Measurements from ENCODE around the gene GRIA4.

GRIA4 gene

GRCh38 chr11:105609832-105610781 is at the start of gene GRIA4:
Gene GRIA4 (plus strand): TSS chr11:105610073. CDS start chr11:105610998, 925 bp downstream.
- peak; percentile 26 for DNase-seq

DNA sequence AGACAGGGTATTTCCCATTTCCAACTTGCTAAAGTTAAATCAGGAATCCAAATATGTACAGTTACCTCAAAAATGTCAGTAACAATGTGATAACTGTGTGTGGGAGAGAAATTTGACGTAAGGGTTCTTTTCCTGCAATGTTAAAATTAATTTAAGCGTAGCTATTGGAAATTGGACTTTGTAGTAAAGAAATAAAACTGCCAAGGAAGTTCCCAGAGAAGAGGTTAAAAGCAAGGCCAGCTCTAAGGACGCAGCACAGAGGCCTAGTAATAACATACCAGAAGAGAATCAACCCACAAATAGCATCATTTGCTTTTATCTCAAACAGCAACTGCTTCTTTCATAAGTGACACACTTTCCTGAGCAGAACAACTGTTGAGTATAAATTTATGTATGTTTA is 36.8 kb upstream of the GRIA4 start:
- no peak for DNase-seq

DNA sequence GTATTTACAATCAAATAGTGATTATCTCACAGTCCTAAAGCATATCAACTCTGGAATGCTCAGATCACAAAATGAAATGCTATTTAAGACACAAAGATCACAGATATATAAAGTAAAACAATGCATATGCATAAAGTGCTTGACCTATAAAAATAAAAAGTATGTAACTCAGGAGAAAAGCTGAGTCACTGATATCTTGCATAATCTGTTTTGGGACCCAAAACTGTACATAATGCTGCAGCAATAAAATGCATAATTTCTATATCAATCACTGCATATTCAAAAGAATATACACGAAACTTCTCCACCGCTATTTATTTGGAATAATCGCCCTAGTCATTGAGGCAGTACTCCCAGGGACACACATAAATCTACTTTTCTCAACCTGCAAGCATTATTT is 34.9 kb upstream of the GRIA4 start:
- DNase-seq: no peak

DNA sequence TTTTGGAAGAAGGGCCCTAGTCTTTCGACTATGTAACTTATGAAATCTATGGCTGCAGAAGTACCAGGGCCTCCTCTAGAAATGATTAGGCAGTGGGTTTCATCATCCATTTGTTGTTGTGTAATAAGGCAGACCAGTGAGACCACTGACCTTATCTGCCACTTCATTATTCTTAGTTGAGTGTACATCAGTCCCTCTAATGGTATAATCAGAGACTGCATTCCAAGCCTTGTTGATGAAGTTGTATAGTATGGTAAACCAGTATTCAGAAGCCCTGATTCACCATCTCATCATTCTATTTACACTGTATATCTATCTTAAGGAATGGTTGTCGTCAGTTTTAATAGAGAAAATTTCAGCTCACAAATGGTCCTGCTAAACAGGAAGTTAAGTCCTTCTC is 32.2 kb upstream of the GRIA4 start:
- no peak for DNase-seq

GRCh38 chr11:105579111-105579510 is 30.8 kb upstream of the GRIA4 start:
- DNase-seq: no peak

DNA sequence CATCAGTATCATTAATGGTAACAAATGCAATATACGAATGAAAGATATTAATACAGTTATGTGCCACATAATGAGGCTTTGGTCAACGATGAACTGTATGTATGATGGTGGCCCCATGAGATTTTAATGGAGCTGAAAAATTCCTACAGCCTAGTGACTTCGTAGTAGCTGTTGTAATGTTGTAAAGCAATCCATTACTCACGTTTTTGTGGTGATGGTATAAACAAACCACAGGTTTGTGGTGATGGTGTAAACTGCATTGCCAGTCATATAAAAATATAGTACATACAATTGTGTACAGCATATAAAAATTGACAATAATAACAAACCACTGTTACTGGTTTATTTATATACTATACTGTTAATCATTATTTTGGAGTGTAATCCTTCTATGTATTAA is 27.4 kb upstream of the GRIA4 start:
- no peak for DNase-seq

- no peak for DNase-seq
Measured at GRCh38 chr11:105588001-105588400, 21.9 kb upstream of the GRIA4 start.

DNA sequence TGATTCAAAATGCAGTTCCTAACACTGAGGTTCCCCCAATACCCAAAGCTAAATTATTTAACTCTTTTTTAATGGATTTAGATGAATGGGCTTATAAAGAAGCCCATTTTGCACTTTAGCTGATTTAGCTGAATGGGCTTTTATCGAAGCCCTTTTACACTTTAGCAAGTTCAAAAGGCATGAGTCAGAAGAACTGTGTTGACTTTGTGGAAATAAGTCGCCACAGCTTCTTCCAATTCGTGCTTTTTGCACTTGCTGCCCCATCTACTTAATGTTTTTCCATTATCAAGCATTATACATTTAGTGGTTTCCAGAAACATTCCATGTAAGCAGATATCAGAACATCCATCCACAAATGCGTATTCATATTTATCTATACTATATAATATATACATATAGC is 20.5 kb upstream of the GRIA4 start:
- DNase-seq: no peak

DNA sequence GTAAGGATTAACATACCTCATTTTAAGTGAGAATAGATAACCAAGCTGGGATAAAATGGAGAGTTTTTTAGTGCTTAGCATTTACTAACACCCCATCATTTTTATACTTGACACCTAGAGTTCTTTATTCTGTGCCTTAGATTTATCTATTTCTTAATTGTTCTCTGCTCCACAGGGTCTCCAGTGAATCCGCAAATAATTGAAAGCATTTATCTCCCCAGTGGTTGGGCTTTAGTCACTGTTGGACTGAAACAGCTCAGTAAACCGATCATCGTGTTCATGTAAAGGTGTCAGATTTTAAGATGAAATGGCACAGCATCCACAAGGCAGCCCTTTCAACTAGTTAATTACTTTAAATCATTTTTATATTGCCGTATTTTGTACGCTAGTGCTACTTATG is 17.8 kb upstream of the GRIA4 start:
- no peak for DNase-seq

GRCh38 chr11:105598371-105598770 is 11.5 kb upstream of the GRIA4 start:
- DNase-seq: no peak

DNA sequence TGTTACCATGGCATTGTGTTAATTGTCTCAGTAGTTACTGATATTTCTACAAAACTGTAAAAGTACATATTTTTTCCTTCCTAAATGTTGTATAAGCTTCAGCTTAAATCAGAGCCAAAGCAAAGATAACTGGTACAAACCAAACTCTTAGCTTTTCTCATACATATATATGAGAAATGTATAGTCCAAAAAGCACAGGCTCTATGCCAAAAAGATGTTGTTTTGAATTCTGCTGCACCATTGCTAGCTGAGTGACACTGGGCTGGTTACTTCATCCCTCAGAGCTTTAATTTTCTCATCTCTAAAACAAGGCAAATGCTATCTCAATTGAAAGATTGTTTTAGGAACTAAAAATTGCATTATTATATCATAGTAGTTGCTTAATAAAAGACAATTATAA is 6.7 kb upstream of the GRIA4 start:
- no peak for DNase-seq

GRCh38 chr11:105609341-105609781 is 512 bp upstream of the GRIA4 start:
- peak; percentile 17 for DNase-seq

GRCh38 chr11:105610871-105611571 is 1.1 kb downstream of the GRIA4 start:
- DNase-seq: no peak

GRCh38 chr11:105611572-105612441 is 1.9 kb downstream of the GRIA4 start:
- DNase-seq: no peak

DNA sequence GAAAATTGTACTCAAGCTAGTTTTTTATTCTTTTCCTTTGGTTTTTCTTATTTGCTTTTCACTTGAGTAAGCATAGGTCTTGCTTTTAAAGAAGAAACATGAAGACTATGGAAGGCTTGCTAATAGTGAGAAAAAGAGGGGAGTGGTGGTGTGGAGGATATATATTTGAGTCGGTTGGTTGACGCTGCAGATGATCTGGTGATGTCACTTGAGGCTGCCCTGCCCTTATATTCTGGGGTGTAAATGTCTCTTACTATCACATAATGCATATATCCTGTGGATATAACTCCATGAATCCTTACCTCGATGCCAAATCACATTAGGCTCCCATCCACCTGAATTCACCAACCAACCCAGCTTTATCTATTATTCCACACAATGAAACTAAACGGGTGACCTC is 2.9 kb downstream of the GRIA4 start:
- DNase-seq: no peak

- DNase-seq: no peak
Measured at GRCh38 chr11:105613183-105613582, 3.3 kb downstream of the GRIA4 start.

- no peak for DNase-seq
Measured at GRCh38 chr11:105618343-105618955, 8.6 kb downstream of the GRIA4 start.

GRCh38 chr11:105619556-105619955 is 9.7 kb downstream of the GRIA4 start:
- no peak for DNase-seq

GRCh38 chr11:105622016-105622415 is 12.1 kb downstream of the GRIA4 start:
- no peak for DNase-seq

GRCh38 chr11:105632316-105632715 is 22.4 kb downstream of the GRIA4 start:
- DNase-seq: no peak

DNA sequence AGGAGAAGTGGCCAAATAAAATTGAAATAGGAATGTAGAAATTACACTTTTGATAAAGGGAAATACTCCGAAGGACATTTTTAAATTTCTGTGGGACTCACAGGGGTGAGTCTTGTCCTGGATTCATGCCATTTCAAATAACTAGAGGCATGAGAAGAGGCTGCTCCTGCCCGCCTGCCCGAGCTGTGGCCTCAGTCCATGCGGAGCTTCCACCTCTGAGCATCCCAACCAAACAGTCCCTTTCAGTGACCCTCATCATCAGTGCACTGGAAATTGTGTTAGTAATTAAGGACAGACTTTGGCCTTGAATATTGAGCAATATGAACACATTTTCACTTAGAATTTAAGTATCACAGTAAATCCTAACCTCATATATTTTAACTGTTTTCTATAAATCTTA is 25.6 kb downstream of the GRIA4 start:
- no peak for DNase-seq

DNA sequence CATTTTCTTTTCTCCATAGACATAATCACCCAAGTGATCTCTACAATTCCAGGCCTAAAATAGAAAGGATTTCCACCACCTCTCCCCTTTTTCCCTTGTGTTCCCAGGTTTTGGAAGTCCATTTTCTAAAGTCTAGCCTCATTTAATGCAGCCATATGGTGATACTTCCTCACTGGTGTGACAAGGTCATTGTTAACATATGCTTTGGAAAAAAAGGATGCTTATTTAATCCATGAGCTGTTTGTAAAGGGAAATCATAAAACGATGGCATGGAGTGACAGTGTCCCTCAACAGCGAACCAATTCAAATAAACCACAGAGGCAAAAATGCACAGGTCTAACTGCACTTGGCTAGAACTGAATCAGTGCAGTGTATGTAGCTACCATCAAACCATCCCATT is 26.6 kb downstream of the GRIA4 start:
- no peak for DNase-seq

DNA sequence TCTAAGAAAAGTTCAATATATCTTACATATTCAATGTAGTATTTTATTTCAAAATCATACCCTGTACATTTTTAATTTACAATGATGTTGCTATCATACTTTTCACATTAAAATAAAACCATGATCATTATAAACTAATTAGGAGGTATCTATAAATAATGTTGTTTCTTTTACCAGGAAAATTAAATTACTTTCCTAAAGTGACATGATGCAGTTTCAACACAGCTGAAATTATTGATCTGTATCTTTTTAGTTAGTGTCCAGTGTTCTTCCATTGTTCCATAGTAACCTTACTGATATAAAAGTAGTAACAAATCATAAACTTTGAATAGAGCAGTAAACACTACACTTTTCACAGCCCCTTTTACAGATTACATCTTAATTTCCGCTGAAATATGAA is 29.7 kb downstream of the GRIA4 start:
- DNase-seq: no peak

All from stimulated activated CD4-positive, alpha-beta T cell treated with anti-CD3 and anti-CD28 coated beads, Interleukin-15, amount 100 ng/mL, for 24 hours (primary cell).